GM23338 (cell line): Measurements from ENCODE around the gene RICTOR.

Experiments used
- CTCF ChIP-seq, 2 experiments: fragments of 200-600 bp in 1 of 2; sonication (generic) in 1 of 2; conservative IDR thresholded peaks; 2 replicates each; pipeline versions ENCODE4 v1.5.1 to v1.6.1; 2016 to 2017; ENCODE audit warnings: antibody characterized with exemption in 2 of 2, low read depth in 2 of 2, mild to moderate bottlenecking in 2 of 2, moderate library complexity in 1 of 2
- EZH2 ChIP-seq: fragments of 200-600 bp; sonication (generic); IDR thresholded peaks from one replicate; pipeline ENCODE4 v1.8.0; 2017; ENCODE audit warnings: antibody characterized with exemption, mild to moderate bottlenecking, low read depth; ENCODE audit not compliant: unreplicated experiment
- POLR2AphosphoS5 ChIP-seq: IDR thresholded peaks from 2 replicates; pipeline ENCODE4 v1.6.1; 2016; ENCODE audit warnings: antibody characterized with exemption, low read depth

- TF ChIP-seq EZH2, result no peak
- TF ChIP-seq POLR2AphosphoS5, result no peak
- TF ChIP-seq CTCF (conservative IDR thresholded peaks at IDR 0.05; ENCODE audit: low read depth in 2 of 2), result no peak
These were observed 135.8 kb downstream of the RICTOR start for GRCh38 chr5:38938424-38938823.
